Osteoblast (primary cell): ENCODE data around the gene ABCC4. TPM values are rescaled to one million over a fixed set of nuclear protein-coding genes. Genes with fewer than 3 reads are reported as not detected.

ENCODE experiments used
- DNase-seq: peaks from one replicate; pipeline ENCODE4 v3.0.0; 2011; ENCODE audit warnings: low spot score, mixed read lengths; ENCODE audit not compliant: insufficient read length; ENCODE audit errors: missing footprints
- H2AFZ ChIP-seq: 2 replicates; pipeline ENCODE4 v1.6.0; 2011; ENCODE audit warnings: mild to moderate bottlenecking, low read length
- H3K27ac ChIP-seq: 2 replicates; pipeline ENCODE4 v1.5.1; 2011; ENCODE audit warnings: mild to moderate bottlenecking, low read depth, low read length, moderate library complexity
- H3K27me3 ChIP-seq: 2 replicates; pipeline ENCODE4 v1.6.0; 2012; ENCODE audit warnings: mild to moderate bottlenecking, control low read depth, inconsistent platforms, low read length, moderate library complexity; ENCODE audit not compliant: insufficient read depth
- H3K36me3 ChIP-seq: 2 replicates; pipeline ENCODE4 v1.5.1; 2011; ENCODE audit warnings: mild to moderate bottlenecking, low read length, control low read depth, moderate library complexity; ENCODE audit not compliant: insufficient read depth
- H3K4me1 ChIP-seq: 2 replicates; pipeline ENCODE4 v1.5.1; 2011; ENCODE audit warnings: mild to moderate bottlenecking, low read length, control low read depth, moderate library complexity; ENCODE audit not compliant: insufficient read depth
- H3K4me2 ChIP-seq: 2 replicates; pipeline ENCODE4 v1.6.0; 2011; ENCODE audit warnings: mild to moderate bottlenecking, low read length; ENCODE audit not compliant: insufficient read depth
- H3K4me3 ChIP-seq: fragments of 200-600 bp; sonication (generic); 3 replicates; pipeline ENCODE4 v1.5.1; 2012; ENCODE audit warnings: mild to moderate bottlenecking, low read length, inconsistent platforms; ENCODE audit not compliant: insufficient read depth
- H3K79me2 ChIP-seq: 2 replicates; pipeline ENCODE4 v1.6.0; 2012; ENCODE audit warnings: mild to moderate bottlenecking, low read length, control low read depth, inconsistent platforms; ENCODE audit not compliant: insufficient read depth
- H3K9me3 ChIP-seq: 2 replicates; pipeline ENCODE4 v1.5.1; 2011; ENCODE audit warnings: low read depth, low read length, control low read depth
- H4K20me1 ChIP-seq: 2 replicates; pipeline ENCODE4 v1.6.0; 2012; ENCODE audit warnings: mild to moderate bottlenecking, low read length, control low read depth; ENCODE audit not compliant: insufficient read depth
- total RNA-seq: library from RNA; depleted of rRNA; stranded (reverse); fragments of >200 nt; gene quantifications from 2 replicates; pipeline ENCODE4 v1.2.3, GENCODE V29; 2012
- TF ChIP-seq, protein P1 (sequence below): IDR thresholded peaks from 2 replicates; pipeline ENCODE4 v1.5.1; 2011; ENCODE audit warnings: mild to moderate bottlenecking, low read depth, low read length, moderate library complexity; ENCODE audit errors: extremely low read depth

Gene ABCC4
- total RNA-seq, 1 donor, result 27.5 TPM

DNA sequence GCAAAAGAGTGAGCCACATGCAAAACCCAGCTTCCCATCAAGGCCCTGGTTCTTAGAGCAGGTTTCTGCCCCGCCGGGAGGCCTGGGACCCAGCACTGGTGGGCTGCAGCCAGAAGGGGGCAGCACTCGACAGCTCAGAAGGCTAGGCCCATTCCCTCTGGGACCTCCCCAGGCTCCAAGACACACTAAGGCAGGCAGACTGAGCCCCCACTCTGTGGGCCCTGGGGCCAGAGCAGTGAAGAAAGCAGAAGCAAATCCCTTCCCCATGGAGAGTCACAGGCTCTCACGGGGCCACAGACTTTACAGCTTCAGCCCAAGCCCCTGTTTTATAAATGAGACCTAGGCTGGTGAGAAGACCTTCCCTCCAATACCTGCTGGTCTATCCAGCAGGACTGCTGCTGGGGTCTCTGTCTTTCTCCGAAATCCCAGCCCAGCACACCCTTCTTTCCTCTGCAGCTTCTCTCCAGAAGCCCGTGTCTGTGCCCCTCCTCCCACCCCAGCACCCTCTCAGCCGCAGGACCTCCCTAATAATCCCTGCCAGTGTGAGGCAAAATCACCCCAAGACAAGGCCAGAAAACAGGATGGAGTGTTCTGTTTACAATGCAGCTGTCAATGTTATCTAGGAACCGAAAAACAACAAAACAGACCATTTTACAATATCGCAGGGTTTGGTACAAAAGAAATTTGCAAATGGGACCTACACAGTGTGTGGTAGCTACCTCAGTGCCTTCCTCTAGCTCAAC lies 109.3 kb downstream of the ABCC4 start:
- Histone ChIP-seq H3K27me3 (no peaks in the 10 kb centered on the region), H3K4me2 (no peak overlapping the region), H3K79me2 (no peaks in the 10 kb centered on the region), H3K4me1 (no peaks in the 10 kb centered on the region), H3K36me3 (no peaks in the 10 kb centered on the region), H4K20me1 (no peaks in the 10 kb centered on the region), H3K27ac (no peak overlapping the region), H2AFZ (no peak overlapping the region), H3K4me3 (no peak overlapping the region), H3K9me3 (no peaks in the 10 kb centered on the region)
- DNase-seq, result peak; percentile 88
- TF ChIP-seq, protein P1, sequence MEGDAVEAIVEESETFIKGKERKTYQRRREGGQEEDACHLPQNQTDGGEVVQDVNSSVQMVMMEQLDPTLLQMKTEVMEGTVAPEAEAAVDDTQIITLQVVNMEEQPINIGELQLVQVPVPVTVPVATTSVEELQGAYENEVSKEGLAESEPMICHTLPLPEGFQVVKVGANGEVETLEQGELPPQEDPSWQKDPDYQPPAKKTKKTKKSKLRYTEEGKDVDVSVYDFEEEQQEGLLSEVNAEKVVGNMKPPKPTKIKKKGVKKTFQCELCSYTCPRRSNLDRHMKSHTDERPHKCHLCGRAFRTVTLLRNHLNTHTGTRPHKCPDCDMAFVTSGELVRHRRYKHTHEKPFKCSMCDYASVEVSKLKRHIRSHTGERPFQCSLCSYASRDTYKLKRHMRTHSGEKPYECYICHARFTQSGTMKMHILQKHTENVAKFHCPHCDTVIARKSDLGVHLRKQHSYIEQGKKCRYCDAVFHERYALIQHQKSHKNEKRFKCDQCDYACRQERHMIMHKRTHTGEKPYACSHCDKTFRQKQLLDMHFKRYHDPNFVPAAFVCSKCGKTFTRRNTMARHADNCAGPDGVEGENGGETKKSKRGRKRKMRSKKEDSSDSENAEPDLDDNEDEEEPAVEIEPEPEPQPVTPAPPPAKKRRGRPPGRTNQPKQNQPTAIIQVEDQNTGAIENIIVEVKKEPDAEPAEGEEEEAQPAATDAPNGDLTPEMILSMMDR, result peak; percentile 96

DNA sequence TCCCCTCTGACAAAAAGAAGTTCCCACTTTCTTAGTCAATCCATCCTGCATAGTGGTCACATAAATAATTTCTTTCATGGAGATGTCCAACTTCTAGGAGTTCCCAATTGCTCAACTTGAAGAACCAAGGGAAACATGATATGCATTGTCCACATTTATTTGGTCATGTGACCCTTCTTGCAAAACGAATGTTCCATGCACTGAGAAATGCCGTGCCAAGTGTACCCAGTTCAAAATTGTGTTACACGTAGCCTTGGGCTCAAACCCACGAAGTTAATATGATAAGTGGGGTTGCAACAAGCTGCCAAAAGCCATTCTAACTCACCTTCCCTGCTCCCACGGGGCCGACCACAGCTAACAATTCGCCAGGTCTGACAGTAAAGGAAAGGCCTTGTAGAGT lies 113.1 kb downstream of the ABCC4 start:
- Histone ChIP-seq H3K4me2 (no peak overlapping the region), H3K27ac (no peak overlapping the region), H3K79me2 (no peaks in the 10 kb centered on the region), H3K9me3 (no peaks in the 10 kb centered on the region), H3K27me3 (no peaks in the 10 kb centered on the region), H3K4me1 (no peaks in the 10 kb centered on the region), H4K20me1 (no peaks in the 10 kb centered on the region), H2AFZ (no peak overlapping the region), H3K36me3 (no peaks in the 10 kb centered on the region), H3K4me3 (no peak overlapping the region)
- TF ChIP-seq, protein P1, result no peak
- DNase-seq, result no peak

DNA sequence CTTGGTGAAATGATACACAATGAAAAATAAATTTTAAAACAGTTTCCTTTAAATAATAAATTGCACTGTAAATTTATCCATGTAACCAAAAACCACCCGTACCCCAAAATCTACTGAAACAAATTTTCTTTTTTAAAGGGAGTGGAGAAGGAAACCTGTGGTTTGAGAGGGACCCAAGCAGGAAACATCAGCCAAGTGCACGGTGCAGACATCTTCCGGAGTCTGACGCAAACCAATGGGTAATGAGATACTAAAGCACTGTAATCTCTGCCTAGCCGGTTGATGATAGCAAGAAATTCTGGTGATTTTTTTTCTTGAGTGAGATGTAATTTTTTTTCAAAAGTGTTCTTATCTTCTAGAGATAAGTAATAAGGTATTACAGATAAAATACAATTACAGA lies 115.4 kb downstream of the ABCC4 start:
- no peaks in the 10 kb centered on the region for H3K27me3 ChIP-seq
- no peak for DNase-seq

DNA sequence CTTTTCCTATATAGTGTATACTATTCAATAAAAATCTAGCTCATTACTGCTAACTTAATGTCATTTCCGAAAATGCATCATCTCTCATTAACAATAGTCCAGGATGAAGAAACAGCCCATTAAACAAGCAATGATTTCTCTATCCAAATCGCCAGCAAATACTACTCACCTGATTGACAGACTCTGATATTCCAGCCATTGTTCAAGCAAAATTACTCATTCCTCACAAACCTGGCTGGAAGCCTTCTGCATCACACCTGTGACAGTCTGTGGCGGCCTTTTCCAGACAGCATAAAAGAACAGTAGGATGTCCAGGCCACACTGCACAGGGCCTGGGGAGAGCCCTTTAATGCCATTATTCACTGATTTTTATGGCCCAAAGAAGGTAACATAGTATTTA lies 115.9 kb downstream of the ABCC4 start:
- Histone ChIP-seq H3K36me3 (no peaks in the 10 kb centered on the region), H3K4me2 (no peak overlapping the region), H3K27ac (no peak overlapping the region), H3K79me2 (no peaks in the 10 kb centered on the region), H3K4me3 (no peak overlapping the region), H2AFZ (no peak overlapping the region), H4K20me1 (no peaks in the 10 kb centered on the region), H3K4me1 (no peaks in the 10 kb centered on the region), H3K27me3 (no peaks in the 10 kb centered on the region), H3K9me3 (no peaks in the 10 kb centered on the region)
- DNase-seq, result no peak
- TF ChIP-seq, protein P1, result no peak

More for the DNA sequence above, 115.4 kb downstream of the ABCC4 start:
- H3K4me3 ChIP-seq, result no peak overlapping the region
- TF ChIP-seq, protein P1, result no peak
- no peaks in the 10 kb centered on the region for H3K79me2 ChIP-seq
- H3K36me3 ChIP-seq, result no peaks in the 10 kb centered on the region
- no peaks in the 10 kb centered on the region for H3K9me3 ChIP-seq
- no peak overlapping the region for H2AFZ ChIP-seq
- H3K4me1 ChIP-seq, result no peaks in the 10 kb centered on the region
- no peak overlapping the region for H3K27ac ChIP-seq
- no peaks in the 10 kb centered on the region for H4K20me1 ChIP-seq
- no peak overlapping the region for H3K4me2 ChIP-seq
